ENCODE results near the gene VPS52. TPM values are rescaled to one million over a fixed set of nuclear protein-coding genes. Genes with fewer than 3 reads are reported as not detected.
"Not testable (repeated sequence)": the region's sequence is repeated elsewhere in the genome, so short reads cannot be mapped to it uniquely, and the experiment has no call there.

Gene VPS52
- total RNA-seq, 1 donor from 2014 or later, result 67.4 TPM

- no peak for TF ChIP-seq CTCF (IDR thresholded peaks at IDR 0.05)
- H3K27me3 Mint-ChIP-seq (ENCODE audit: unreplicated experiment), result no peaks in the 10 kb centered on the region
- DNase-seq (ENCODE audit: extremely low spot score, unreplicated experiment), result no peak
- H3K36me3 Mint-ChIP-seq (ENCODE audit: unreplicated experiment), result peaks cover 16% of the 10 kb centered on the region
- H3K4me1 Mint-ChIP-seq (ENCODE audit: unreplicated experiment), result peaks cover 32% of the 10 kb centered on the region
- H3K9me3 Mint-ChIP-seq (ENCODE audit: unreplicated experiment), result no peaks in the 10 kb centered on the region
- H3K27ac Mint-ChIP-seq (ENCODE audit: unreplicated experiment), result peak overlapping the region; percentile 89
- H3K4me3 Mint-ChIP-seq (ENCODE audit: unreplicated experiment), result peak overlapping the region; percentile 98
Observed at GRCh38 chr6:33288141-33288920, 16.7 kb upstream of the VPS52 start.

GRCh38 chr6:33286946-33287914 is 15.6 kb upstream of the VPS52 start:
- no peaks in the 10 kb centered on the region for H3K27me3 Mint-ChIP-seq (ENCODE audit: unreplicated experiment)
- H3K4me3 Mint-ChIP-seq (ENCODE audit: unreplicated experiment), result peak overlapping the region; percentile 59
- no peak for DNase-seq (ENCODE audit: extremely low spot score, unreplicated experiment)
- peaks cover 32% of the 10 kb centered on the region for H3K4me1 Mint-ChIP-seq (ENCODE audit: unreplicated experiment)
- no peaks in the 10 kb centered on the region for H3K9me3 Mint-ChIP-seq (ENCODE audit: unreplicated experiment)
- no peak for TF ChIP-seq CTCF (IDR thresholded peaks at IDR 0.05)
- peaks cover 18% of the 10 kb centered on the region for H3K36me3 Mint-ChIP-seq (ENCODE audit: unreplicated experiment)
- H3K27ac Mint-ChIP-seq (ENCODE audit: unreplicated experiment), result no peak overlapping the region

- not testable (repeated sequence) for H3K27ac Mint-ChIP-seq (ENCODE audit: unreplicated experiment); H3K27me3 Mint-ChIP-seq (ENCODE audit: unreplicated experiment); H3K9me3 Mint-ChIP-seq (ENCODE audit: unreplicated experiment); DNase-seq (ENCODE audit: extremely low spot score, unreplicated experiment); H3K4me3 Mint-ChIP-seq (ENCODE audit: unreplicated experiment)
- peaks cover 18% of the 10 kb centered on the region for H3K36me3 Mint-ChIP-seq (ENCODE audit: unreplicated experiment)
- H3K4me1 Mint-ChIP-seq (ENCODE audit: unreplicated experiment), result peaks cover 24% of the 10 kb centered on the region
Observed at GRCh38 chr6:33285214-33285613, 13.5 kb upstream of the VPS52 start.

- no peak for TF ChIP-seq CTCF (IDR thresholded peaks at IDR 0.05)
- Mint-ChIP-seq H3K27me3 (ENCODE audit: unreplicated experiment) (no peaks in the 10 kb centered on the region), H3K9me3 (ENCODE audit: unreplicated experiment) (no peaks in the 10 kb centered on the region), H3K36me3 (ENCODE audit: unreplicated experiment) (peaks cover 12% of the 10 kb centered on the region), H3K4me3 (ENCODE audit: unreplicated experiment) (no peak overlapping the region), H3K27ac (ENCODE audit: unreplicated experiment) (no peak overlapping the region), H3K4me1 (ENCODE audit: unreplicated experiment) (peaks cover 22% of the 10 kb centered on the region)
- no peak for DNase-seq (ENCODE audit: extremely low spot score, unreplicated experiment)
Observed at GRCh38 chr6:33280539-33280938, 8.9 kb upstream of the VPS52 start.

- no peak overlapping the region for H3K4me3 Mint-ChIP-seq (ENCODE audit: unreplicated experiment)
- H3K36me3 Mint-ChIP-seq (ENCODE audit: unreplicated experiment), result peaks cover 13% of the 10 kb centered on the region
- no peaks in the 10 kb centered on the region for H3K9me3 Mint-ChIP-seq (ENCODE audit: unreplicated experiment)
- H3K27ac Mint-ChIP-seq (ENCODE audit: unreplicated experiment), result no peak overlapping the region
- peak; percentile 42 for TF ChIP-seq CTCF (IDR thresholded peaks at IDR 0.05)
- peaks cover 27% of the 10 kb centered on the region for H3K4me1 Mint-ChIP-seq (ENCODE audit: unreplicated experiment)
- no peak for DNase-seq (ENCODE audit: extremely low spot score, unreplicated experiment)
- H3K27me3 Mint-ChIP-seq (ENCODE audit: unreplicated experiment), result no peaks in the 10 kb centered on the region
Observed at GRCh38 chr6:33279971-33280511, 8.4 kb upstream of the VPS52 start.

Data from osteocyte (in vitro differentiated cells).